OCI-M2 (cell line): ENCODE measurements around the gene HS6ST2.
"Not testable (repeated sequence)": the region's sequence is repeated elsewhere in the genome, so short reads cannot be mapped to it uniquely, and the experiment has no call there.

Experiments used
- DNase-seq: peaks from one replicate; lab custom pipeline; 2025; ENCODE audit not compliant: unreplicated experiment; lab: John Stamatoyannopoulos, UW

Gene HS6ST2

DNA sequence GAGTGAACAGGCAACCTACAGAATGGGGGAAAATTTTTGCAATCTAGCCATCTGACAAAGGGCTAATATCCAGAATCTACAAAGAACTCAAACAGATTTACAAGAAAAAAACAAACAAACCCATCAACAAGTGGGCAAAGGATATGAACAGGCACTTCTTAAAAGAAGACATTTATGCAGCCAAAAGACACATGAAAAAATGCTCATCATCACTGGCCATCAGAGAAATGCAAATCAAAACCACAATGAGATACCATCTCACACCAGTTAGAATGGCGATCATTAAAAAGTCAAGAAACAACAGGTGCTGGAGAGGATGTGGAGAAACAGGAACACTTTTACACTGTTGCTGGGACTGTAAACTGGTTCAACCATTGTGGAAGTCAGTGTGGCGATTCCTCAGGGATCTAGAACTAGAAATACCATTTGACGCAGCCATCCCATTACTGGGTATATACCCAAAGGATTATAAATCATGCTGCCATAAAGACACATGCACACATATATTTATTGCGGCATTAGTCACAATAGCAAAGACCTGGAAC, 13.3 kb downstream of the HS6ST2 start:
- DNase-seq, result not testable (repeated sequence)

DNA sequence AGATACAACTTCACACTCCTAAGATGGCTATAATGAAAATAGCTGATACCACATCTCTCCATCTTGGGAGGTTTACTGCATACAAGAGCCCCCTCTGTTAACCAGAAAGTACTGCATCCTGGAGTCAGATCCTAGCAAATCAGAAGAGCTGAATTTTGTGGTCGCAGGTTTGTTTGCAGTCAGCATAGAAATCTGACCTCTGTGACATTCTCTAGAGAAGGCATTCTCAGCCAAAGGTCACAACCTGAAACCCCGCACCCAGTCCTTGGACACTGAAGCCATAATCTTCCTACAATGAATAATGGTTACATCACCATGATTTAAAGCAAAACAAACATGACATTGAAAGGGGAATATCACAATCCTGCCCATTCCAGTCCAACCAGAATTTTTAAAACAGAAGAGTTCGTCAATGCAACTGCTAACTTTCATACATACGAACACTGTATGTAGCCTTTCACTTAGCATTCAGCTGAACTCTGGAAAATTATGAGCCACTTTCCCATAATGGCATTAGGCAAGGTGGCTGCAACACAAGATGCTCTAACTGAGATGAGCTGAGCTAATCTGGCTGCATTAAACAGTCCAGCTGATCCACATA, 17.6 kb downstream of the HS6ST2 start:
- DNase-seq, result no peak

DNA sequence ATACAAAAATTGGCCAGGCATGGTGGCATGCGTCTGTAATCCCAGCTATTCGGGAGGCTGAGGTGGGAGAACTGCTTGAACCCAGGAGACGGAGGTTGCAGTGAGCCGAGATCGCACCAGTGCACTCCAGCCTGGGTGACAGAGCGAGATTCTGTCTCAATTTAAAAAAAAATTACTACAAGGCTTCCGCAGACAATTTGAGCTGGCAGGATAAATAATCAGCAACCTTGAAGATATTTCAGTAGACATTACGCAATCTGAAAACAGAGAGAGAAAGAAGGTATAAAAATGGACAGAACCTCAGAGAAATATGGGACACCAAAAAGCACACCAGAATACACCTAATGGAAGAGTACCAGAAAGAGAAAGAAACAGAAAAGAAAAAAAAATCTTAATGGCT, 25.3 kb downstream of the HS6ST2 start:
- no peak for DNase-seq

DNA sequence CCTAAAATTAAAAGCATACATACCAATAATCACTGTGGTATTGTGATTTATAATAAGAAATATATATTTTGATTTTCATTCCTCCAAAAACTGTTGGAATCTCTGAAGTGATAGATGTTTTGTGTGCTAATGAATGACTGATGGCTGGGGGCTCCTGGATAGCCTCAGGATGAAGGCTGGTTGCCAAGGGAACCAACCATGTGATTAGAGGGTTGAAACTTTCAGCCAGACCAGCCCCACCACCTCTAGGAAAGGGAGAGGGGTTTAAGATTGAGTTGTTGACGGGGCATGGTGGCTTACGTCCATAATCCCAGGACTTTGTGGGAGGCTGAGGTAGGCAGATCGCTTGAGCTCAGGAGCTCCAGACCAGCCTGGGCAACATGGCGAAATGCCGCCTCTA, 34.0 kb downstream of the HS6ST2 start:
- no peak for DNase-seq

DNA sequence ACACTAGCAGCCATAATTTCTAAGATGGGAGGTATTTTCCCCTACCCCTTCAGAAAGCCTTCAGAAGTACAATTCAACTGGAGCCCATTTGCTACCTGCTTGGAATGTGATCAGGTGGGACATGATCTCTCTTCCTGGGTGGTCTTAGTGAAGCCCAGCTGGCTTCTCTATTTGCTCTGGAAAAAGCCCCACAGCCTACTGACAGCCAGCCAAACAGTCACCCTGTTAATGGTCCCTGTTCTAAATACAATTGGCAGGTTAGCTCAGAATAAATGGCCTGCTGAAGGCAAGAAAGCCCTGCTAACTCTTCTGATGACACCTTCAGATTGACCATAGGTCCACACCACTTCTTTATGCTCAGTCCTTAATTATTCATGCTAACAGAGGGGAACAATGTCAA, 39.9 kb downstream of the HS6ST2 start:
- DNase-seq, result no peak

DNA sequence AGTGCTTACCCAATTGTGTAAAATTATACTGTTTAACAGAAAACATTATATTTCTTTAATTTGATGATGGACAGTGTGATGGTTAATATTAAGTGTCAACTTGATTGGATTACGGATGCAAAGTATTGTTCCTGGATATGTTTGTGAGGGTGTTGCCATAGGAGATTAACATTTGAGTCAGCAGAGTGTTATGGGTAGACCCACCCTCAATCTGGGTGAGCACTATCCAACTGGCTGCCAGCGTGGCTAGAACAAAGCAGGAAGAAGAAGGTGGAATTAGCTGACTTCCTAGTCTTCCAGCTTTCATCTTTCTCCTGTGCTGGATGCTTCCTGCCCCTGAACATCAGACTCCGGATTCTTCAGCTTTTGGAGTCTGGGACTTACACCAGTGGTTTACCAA, 42.1 kb downstream of the HS6ST2 start:
- DNase-seq, result no peak

DNA sequence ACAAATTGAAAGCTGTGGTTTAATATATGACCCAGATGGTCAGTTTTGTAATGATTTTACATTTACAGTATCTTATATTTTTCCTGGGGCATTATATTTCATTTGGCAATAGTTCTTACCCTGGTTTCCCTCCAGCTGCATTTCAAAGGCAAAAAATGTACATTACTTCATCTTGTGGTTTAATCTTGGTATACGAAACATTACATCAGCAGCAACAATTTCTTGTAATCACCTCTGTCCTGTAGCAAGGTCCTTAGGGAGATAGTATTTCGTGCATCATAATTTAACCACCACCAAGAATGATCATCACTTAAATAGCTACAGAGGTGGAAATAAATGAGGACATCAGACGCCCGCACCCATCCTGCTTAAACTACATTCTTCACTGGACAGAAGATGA, 48.8 kb downstream of the HS6ST2 start:
- no peak for DNase-seq

DNA sequence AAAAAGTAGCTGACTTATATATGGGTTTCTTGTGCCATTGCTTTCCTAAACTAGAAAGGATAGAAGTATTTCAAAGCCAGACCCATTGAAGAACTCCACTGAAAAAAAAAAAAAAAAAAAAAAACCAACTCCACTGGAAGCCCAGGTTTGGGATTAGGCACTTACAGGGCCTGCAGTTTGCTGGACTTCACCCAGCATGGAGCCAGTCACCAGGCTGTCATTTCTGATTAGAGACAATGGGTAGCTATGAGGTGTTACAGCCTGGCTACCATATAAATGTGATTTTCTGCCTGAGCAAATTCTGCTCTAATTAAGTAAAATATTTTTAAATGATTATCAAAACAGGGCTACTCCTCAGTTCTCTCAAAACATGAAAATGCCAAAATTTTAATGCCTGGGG, 49.5 kb downstream of the HS6ST2 start:
- DNase-seq, result no peak

DNA sequence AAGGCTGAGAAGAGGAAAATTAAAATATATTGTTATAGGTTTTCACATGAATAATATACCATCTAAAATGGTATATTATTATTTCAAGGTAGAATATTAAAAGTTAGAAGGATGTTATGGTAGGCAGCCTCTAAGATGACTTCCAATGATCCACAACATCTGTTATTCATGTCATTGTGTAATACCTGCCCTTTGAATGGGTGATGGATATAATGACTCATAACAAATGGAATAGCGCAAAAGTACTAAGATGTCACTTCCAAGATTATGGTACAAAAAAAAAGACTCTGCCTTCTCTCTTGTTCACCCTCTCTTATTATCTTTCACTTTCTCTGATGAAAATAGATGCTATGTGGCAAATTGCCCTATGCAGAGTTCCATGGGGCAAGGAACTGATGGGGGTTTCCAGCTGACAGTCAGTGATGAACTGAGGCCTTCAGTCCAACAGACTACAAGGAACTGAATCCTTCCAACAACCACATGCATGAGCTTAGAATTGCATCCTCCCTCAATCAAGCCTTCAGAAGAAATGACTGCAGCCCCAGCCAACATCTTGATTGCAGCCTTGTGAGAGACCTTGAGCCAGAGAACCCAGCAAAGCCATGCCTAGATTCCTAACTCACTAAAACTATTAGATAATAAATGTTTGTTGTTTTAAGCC, 57.7 kb downstream of the HS6ST2 start:
- no peak for DNase-seq

DNA sequence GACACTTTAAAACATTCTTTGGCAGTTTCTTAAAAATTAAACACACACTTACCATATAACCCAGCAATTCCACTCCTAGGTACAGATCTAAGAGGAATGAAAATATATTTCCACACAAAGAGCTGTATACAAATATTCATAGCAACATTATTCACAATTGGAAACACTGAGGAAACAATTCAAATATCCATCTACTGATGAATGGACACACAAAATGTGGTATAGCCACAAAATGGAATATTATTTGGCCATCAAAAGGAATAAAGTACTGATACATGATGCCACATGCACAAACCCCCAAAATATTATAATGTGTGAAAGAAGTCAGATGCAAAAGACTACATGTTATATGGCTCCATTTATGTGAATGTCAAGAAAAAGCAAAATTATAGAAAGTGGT, 70.9 kb downstream of the HS6ST2 start:
- DNase-seq, result no peak

DNA sequence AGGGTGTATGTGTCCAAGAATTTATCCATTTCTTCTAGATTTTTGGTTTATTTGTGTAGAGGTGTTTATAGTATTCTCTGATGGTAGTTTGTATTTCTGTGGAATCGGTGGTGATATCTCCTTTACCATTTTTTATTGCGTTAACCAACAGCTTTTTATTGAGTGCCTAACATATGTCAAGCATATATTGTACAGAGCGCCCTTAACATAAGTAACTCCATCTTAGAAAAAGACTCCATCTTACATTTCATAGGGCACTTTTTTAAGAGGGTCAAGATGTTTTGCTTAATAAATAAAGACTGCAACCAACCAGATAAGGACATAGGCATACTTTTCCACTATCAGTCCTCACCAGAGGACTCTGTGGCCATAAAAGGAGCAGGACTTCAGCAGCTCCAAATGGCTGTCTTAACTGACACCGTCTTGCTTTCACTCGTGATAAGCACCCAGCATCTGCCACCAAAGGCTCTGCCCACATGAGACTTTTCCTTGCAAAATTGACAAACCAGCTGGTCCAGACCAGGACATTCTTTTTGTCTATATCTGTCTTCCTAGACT, 75.0 kb downstream of the HS6ST2 start:
- peak; percentile 10 for DNase-seq

DNA sequence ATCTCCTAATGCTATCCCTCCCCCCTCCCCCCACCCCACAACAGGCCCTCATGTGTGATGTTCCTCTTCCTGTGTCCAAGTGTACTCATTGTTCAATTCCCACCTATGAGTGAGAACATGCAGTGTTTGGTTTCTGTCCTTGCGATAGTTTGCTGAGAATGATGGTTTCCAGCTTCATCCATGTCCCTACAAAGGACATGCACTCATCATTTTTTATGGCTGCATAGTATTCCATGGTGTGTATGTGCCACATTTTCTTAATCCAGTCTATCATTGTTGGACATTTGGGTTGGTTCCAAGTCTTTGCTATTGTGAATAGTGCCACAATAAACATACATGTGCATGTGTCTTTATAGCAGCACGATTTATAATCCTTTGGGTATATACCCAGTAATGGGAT, 77.7 kb downstream of the HS6ST2 start:
- DNase-seq, result not testable (repeated sequence)

DNA sequence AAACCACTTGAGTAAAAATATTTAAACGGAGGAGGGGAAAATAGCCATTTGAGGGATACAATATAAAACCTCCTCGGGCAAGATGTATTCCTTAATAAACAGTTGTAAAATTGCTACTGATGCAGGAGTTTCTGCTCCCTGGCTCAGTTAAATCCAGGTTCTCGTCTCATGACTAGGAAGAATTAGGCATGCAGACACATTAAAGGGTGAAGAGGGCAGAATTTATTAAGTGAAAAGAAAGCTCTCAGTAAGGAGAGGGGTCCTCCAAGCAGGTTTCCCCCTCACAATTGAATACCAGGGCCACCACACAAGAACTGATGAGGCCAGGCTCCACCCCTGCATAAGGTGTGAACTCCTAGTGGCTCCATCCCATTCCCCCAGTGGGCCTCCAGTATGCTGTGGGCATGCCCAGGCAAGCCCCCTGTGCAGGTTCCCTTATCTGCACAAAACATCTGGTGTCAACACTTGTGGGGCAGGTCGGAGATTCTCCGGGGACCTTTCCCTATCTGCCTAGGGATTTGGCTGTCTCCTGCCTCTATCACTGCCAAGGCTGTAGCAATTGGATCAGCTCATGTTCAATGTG, 80.4 kb downstream of the HS6ST2 start:
- no peak for DNase-seq

DNA sequence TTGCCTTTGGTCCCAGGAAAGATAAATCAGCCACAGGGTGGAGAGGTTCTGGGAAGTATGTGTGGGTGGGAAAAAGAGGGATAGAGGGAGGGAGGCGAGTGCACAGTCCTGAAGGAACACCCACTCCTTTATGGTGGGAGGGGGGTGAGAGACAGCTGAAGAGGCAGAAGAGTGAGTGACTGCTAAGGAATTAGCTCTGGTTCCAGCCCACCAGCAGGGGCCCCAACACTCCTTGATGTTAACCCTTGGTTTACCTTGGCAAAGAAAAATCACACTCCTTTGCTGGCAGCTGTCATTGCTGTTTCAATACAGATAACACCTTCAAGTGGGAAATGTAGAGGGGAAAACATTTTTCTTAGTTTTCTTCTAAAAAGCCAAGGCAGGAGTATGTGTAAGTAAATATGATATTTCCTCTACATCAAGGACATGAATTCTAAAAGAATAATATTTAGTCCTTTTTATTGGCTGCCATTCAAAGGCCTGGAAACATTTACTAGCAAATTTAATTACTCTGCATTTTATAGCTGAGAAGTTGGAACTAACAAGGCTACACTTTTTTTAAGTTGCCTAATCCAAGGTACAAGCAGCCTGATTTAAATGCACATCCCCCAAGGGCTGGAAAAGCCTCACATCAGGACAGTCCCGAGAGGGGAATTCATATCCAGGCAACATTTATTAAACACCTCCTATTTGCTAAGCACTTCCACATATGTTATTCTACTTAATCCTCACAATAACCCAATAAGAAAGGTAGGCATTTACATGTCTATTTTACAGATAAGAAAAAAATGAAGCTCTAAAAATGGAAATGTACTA, 81.7 kb downstream of the HS6ST2 start:
- DNase-seq, result no peak

DNA sequence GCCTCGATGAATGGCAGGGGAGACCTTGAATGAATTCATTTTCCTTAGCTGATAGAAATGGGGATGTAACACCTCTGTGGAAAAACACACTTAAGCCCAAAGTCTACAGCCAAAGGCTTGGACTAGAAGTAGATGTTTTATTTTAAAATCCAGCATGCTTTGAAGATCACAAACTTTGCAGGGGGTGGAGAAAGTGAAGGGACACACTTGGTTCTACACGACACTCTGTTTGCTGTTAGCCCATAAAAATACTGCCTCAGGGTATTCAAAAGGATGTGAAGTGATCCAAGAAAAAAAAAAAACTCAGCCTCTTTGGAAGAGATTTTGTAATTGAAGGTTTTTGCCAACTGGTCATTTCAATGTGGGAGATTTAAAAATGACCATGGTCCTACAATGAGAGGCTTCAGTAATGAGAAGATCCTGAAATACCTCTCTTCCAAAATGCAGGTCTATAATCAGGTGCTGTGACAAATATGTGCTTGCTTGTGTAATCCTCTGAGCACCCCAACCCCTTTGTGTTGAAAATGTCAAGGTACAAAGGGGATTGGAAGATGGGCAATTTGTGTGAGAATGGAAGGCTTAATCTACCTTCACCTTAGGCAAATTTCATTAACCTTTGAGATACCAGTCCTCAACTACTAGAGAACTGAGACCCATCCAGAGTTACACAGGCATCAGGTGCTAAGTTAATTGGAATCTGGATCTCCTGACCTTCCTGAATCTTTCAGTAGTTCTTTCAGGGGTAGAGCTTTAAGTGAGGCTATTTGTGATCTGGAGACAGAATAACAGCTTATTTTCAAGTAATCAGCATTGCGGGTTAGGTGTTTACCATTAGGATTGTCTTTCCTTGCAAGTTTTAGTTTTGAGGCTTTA, 82.5 kb downstream of the HS6ST2 start:
- DNase-seq, result no peak

DNA sequence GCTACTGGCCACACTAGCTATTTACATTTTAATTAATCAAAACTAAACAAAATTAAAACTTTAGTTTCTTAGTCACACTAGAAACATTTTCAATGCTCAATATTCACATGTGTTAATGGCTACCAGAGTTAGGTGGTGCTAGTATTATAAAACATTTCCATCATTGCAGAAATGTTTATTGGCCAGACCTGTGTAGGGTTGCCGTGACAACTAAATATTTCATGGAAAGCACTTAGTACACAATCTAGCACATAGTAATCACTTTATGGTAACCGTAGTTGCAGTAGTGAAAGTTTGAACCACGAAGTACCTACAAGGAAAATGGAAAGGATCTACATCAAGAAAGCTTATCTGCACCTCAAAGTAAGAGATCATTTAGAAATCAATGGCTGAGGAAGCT, 95.9 kb downstream of the HS6ST2 start:
- DNase-seq, result no peak

DNA sequence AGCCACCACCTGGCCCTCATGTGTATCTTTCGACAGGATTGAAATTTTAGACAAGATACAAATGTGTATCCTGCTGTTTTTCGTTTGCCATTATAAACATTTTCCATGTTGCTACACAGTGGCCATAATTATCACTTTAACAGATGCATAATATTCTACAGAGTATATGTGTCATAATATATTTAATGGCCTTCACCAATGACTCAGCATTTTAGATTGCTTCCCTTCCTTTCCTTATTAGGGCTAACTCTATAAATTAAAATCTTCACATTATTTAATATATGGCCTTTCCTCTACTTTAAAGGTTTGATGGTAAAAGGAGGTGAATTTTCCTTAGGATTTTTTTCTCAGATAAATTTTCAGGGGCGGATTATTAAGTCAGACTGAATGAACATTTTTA, 97.4 kb downstream of the HS6ST2 start:
- DNase-seq, result no peak

DNA sequence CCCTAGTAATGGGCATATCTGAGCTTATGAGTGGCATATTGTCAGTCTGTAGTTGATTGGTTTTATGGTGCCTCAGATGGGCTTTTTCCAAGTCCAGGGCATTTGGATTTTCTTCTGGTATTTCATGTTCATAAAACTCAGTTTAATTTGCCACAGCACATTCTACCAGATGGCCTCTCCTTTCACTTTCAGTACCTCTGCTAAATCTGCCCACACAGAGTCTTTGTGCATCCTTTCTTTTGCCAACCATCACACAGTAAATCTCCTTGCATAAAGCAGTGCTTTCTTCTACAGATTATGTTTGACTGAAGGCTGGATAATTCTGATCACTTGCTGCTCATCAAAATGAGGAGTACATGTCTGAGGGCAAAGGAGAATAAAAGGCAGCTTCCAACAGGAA, 98.2 kb downstream of the HS6ST2 start:
- DNase-seq, result no peak

DNA sequence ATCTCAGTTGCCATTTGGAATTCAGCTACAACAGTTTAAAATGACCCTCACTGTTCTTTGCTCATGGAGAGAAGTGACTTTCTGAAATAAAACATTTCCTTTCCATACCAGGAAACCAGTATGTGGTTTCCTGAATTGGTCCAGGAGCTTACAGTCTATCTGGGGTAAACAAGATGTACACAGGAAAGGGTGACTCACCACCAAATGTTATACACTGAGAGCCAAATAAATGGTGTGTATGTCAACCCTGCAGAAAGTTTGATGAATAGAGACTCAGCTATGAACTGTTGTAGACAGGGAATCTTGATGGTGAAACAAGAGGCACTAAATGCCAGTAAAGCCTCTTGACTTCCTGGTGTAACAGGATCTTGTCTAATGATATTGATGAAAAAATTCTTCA, 100.4 kb downstream of the HS6ST2 start:
- no peak for DNase-seq

DNA sequence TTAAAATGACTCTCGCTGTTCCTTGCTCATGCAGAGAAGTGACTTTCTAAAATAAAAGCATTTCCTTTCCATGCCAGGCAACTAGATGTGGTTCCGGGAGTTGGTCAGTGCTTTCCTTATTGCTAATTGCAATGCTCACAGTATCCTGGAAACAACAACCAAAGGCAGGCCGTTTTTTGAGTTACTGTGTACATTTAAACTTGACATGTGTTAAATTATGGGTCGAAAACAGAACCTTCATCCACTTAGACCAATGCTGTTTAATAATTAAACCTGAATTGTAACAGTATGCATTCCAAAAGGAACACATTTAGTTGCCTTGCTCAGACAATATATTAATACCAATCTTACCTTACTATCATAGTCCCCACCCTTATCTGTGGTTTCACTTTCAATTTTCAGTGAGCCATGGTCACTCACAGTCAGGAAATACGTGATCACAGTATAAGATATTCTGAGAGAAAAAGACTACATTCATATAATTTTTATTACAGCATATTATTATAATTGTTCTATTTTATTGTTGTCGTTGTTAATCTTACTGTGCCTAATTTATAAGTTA, 102.6 kb downstream of the HS6ST2 start:
- no peak for DNase-seq
